Measurements from ENCODE around the gene SUN1. TPM values are rescaled to one million over a fixed set of nuclear protein-coding genes. Genes with fewer than 3 reads are reported as not detected.
A peak's percentile ranks its signal among the peaks of the same experiment; 100 is the strongest.
"Not testable (repeated sequence)": the region's sequence is repeated elsewhere in the genome, so short reads cannot be mapped to it uniquely, and the experiment has no call there.

Gene SUN1
- total RNA-seq, 1 donor from 2014 or later: 176 TPM

DNA sequence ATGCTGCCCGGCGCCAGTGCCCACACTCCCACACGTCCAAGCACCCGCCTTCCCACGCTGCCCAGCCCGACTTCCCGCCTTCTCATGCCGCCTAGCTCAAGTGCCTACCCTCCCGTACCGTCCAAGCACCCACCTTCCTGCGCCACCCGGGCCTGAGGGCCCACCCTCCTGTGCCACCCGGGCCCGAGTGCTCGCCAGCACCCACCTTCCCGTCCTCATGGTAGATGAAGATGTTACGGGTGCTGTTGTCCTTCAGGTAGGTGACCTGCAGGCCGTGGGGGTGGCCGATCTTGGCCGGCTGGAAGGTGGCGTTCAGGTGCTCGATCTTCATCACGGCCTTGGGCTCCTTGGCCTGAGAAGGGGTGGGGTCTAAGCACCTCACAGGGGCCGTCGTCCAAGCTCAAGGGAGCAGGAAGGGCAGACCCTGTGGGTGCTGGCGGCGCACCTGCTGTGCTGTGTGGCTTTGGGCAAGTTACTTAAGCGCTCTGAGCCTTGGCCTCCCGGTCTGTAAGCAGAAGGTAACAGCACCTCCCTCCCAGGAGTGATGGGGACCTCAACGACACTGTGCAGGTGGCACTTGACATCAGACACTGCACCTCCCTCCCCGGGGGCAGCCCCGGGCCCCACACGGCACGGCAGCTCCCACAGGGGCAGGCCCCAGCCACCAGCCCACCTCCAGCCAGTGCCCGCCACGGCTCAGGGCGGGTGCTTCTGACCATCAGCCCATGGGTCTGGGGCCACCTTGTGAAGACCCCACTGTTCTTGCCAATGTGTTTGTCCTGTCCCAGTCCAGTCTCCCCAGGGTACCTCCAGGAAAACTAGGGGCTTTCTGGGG is 71.9 kb downstream of the SUN1 start:
- ATAC-seq (no peak), DNase-seq (ENCODE audit: missing footprints) (no peak)
- intact Hi-C loops (cut with DNase I): loop anchor here (10.0 kb wide), 1 partner anchor 51 kb away; the partner anchor contains the start of gene ADAP1

DNA sequence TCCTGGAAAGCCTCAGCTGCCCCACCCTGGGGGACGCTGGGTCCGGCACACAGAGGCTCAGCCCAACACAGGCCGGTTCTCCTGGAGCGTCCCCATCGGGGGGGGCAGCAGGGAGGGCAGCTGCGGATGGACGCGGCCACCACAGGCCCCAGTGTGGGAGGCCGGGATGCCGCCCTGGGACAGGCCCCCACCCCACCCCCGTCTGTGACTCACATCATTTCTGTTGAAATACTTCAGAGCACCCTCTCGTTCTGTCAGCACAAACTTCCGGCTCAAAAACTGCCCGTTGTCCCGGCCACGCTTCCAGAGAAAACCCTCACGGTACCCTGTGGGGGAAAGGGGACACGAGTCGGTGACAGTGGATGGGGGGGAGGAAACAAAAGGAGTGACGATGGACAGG is 72.6 kb downstream of the SUN1 start:
- intact Hi-C loops (cut with DNase I): loop anchor here (10.0 kb wide), 1 partner anchor 50 kb away; the partner anchor contains the start of gene ADAP1
- no peak for DNase-seq (ENCODE audit: missing footprints)
- ATAC-seq: no peak

DNA sequence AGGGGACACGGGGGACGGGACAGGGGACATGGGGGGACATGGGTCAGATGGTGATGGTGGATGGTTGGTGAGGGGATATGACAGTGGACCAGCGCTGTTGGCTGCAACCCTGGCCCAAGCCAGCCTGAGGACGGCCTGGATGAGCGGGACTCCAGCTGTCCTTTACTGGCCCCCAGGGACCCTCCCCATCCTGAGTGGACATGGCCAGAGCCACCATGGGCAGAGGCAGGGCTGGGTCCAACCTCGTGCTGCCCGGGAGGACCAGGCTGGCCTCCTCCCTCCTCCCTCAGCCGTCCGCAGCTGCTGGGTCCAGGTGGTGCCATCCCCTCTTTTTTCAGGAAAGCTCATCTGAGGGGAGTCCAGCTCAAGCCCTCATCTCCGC is 74.5 kb downstream of the SUN1 start:
- no peak for DNase-seq (ENCODE audit: missing footprints)
- intact Hi-C loops (cut with DNase I): loop anchor here (10.0 kb wide), 1 partner anchor 48 kb away; the partner anchor contains the start of gene ADAP1
- ATAC-seq: no peak

DNA sequence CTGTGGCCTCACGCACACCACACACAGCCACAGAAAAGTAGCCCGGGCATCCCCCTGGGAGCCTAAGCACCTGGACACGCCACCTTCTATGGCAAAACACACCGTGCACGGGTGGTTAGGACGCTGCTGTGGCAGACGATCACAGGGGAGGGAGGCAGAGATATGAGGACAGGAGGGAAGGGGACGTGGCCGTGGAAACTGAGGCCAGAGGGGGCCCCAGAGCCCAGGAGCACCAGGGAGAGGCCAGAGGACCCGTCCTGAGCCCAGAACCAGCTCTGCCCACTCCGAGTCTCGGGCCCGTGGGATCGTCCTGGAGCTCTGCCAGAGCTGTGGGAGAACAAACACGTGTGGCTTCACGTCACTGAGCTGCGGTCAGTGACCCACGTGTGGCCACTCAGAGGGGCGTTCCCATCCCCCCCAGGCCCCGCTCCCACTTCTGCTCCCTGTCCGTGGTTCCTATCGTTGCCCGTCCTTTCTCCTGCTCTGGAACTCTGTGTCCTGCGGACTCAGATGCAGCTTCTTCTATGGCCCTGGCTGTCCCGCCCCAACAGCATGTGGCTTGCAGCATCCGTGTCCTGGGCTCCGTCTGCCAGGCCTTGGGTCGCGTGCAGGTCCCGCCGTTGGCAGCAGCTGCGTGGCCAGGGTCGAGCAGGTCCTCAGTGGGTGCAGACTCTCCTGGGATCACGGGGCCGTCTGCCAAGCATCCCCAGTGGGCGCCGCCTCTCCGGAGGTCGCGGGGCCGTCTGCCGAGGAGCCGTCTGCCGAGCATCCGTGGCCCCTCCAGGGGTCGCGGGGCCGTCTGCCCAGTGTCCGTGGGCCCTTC is 75.1 kb downstream of the SUN1 start:
- no peak for ATAC-seq
- no peak for DNase-seq (ENCODE audit: missing footprints)
- intact Hi-C loops (cut with DNase I): loop anchor here (10.0 kb wide), 1 partner anchor 47 kb away; the partner anchor contains the start of gene ADAP1

GRCh38 chr7:908159-908581 is 75.9 kb downstream of the SUN1 start:
- intact Hi-C loops (cut with DNase I): loop anchor here (10.0 kb wide), 1 partner anchor 47 kb away; the partner anchor contains the start of gene ADAP1
- DNase-seq (ENCODE audit: missing footprints): no peak
- no peak for ATAC-seq

- not testable (repeated sequence) for DNase-seq (ENCODE audit: missing footprints)
- ATAC-seq: peak; percentile 76
- intact Hi-C loops (cut with DNase I): loop anchor here (10.0 kb wide), 1 partner anchor 46 kb away; the partner anchor contains the start of gene ADAP1
Measured at GRCh38 chr7:908591-909357, 76.5 kb downstream of the SUN1 start.

DNA sequence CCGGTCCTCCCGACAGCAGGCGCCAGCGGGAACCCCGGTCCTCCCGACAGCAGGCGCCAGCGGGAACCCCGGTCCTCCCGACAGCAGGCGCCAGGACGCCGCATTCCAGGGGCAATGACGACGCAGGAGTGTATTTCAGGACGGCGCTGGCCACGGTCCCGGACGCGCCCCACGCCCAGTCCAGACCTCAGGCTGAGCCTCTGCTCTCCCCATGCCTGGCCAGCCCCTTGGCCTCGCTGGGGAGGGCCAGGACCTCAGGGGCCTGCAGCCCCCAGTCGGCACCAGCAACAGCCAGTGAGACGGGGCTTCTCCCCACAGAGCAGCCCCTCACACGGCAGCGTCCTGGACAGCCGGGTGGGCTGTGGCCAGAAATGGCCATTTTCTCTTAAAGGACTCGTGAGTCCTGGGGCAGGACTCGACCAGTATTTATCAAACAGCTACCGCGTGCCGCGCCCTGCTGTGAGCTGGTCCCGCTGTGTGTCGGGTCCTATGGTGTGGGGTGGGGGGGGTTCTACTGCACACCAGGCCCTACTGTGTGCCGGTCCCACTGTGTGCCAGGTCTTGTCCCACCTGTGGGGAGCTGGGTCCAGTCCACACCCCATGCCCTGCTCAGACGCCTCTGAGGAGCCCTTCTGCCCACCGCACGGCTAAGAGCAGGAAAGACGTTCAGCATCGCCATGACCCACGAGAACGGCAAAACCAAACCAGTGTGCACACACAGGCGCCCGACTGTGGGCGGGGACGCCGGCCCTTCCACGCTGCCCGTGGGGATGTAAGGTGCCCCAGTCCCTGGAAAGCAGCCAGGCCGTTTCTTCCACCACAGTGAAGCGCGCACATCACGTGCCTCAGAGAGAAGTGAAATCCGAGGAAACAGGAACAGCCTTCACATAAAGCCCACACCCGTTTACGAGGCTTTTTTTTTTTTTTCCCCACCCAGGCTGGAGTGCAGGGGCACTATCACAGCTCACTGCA is 77.4 kb downstream of the SUN1 start:
- DNase-seq (ENCODE audit: missing footprints) (peak; percentile 91), ATAC-seq (peak; percentile 47)
- intact Hi-C loops (cut with DNase I): loop anchor here (10.0 kb wide), 1 partner anchor 45 kb away; the partner anchor contains the start of gene ADAP1

DNA sequence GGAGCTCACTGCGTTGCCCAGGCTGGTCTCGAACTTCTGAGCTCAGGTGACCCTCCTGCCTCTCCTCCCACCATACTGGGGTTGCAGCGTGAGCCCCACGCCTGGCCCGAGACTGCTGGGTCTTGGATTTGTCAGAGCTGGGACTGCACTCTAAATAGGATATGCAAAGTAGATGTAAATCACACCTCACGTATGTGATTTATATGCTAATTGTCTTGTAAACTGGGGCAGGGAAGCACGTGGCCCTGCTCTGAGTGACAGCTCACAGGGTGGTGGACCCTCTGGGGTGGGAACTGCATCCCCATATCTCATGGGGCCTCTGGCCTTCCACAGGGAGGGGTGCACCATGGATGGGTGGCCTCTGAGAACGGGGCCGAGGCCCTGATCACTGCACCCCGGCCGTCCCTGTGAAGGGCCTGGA is 78.2 kb downstream of the SUN1 start:
- ATAC-seq: no peak
- intact Hi-C loops (cut with DNase I): no loop called here

DNA sequence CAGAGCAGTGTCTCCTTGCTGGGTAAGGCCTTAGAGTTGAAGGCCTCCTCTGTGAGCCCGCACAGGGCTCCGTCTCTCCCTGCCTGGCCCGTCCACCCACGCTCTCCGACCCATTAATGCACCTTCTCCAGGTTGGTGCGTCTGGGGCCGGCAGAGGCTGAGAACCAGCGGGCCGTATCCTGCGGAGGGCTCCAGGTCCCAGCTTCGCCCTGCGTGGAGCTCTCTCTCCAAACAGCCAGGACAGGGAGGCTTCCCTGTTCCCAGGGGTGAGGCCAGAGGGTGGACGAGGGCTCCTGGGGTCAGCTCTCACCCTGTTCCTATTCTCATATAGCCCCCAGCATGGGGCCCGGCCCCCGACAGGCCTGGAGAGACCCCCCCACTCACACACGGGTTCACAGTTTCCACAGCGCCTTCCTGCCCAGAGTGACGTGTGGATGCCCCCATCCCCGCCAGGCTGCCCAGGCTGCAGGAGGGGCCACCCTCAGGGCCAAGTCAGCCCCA is 78.7 kb downstream of the SUN1 start:
- no peak for DNase-seq (ENCODE audit: missing footprints)
- ATAC-seq: peak; percentile 11
- intact Hi-C loops (cut with DNase I): no loop called here

More for the DNA sequence above, 78.2 kb downstream of the SUN1 start:
- no peak for DNase-seq (ENCODE audit: missing footprints)

GRCh38 chr7:911791-912480 is 79.7 kb downstream of the SUN1 start:
- DNase-seq (ENCODE audit: missing footprints) (no peak), ATAC-seq (no peak)
- intact Hi-C loops (cut with DNase I): no loop called here

DNA sequence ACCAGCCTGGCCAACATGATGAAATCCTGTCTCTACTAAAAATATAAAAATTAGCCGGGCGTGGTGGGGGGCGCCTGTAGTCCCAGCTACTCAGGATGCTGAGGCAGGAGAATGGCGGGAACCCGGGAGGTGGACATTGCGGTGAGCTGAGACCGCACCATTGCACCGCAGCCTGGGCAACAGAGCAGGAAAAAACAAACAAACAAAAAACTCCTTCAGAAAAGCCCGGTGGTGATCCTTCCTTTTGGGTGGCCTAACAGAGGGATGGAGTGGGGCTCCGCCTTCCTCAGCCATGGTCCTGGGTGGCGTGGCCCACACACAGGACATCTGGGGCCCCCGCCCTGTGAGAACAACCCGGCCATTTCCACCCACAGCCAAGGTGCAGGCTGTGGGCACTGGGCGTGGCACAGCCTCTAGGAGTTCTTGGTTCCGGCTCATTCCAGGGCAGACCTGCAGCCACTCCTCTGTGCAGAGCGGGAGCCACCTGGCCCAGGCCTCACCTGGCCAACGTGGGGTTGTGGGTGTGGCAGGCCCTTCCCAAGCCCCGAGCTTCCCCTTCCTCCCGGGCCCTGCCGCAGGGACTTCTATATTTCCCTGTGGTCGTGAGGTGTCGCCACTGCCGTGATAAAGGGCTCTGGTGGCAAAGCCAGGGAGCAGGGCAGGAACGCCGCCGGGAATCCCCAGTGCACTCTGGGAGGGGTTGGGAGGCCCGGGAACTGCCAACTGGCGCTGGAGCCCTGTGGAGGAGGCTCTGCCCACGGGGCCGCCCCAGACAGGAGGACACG is 81.7 kb downstream of the SUN1 start:
- peak; percentile 50 for DNase-seq (ENCODE audit: missing footprints)

GRCh38 chr7:914521-915194 is 82.4 kb downstream of the SUN1 start:
- DNase-seq (ENCODE audit: missing footprints): peak; percentile 37
- intact Hi-C loops (cut with DNase I): no loop called here
- ATAC-seq: no peak

More for the DNA sequence above, 81.7 kb downstream of the SUN1 start:
- intact Hi-C loops (cut with DNase I): no loop called here
- no peak for ATAC-seq

DNA sequence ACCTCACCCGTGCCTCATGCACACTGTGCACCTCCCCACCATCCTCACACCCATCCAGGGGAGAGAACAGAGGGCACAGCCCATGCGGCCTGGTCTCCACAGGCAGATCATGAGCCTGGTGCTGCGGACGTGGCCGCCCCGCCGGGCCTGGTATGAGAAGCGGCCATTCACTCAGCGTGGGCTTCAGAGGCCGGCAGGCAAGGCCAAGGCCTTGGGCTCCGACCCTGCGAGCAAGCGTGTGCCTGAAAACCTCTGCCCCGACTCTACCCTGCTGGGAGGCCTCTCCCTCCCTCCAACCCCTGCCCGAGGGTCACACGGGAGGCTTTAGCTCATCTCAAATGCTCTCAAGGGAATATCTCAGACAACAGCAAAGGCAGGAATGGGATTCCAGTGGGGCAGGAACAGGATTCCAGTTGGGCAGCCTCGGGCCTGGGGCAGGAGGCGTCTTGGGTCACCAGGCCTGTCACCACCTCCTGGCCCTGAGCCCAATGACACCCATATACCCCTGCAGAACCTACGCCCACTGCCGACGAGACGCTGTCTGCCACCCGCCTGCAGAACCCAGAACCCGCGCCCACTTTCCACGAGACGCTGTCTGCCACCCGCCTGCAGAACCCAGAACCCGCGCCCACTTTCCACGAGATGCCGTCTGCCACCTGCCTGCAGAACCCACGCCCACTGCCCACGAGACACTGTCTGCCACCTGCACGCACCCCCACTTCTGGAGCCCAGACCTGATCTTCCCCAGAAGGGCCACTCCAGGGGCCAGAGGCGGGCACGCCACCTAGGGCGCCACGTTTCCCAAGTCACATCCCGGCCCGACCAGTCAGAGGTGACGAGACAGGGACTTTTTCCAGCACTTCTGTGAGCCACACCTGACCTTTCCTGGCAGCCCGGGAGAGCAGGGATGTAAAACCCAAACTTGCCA is 83.3 kb downstream of the SUN1 start:
- ATAC-seq (no peak), DNase-seq (ENCODE audit: missing footprints) (peak; percentile 57)
- intact Hi-C loops (cut with DNase I): no loop called here

DNA sequence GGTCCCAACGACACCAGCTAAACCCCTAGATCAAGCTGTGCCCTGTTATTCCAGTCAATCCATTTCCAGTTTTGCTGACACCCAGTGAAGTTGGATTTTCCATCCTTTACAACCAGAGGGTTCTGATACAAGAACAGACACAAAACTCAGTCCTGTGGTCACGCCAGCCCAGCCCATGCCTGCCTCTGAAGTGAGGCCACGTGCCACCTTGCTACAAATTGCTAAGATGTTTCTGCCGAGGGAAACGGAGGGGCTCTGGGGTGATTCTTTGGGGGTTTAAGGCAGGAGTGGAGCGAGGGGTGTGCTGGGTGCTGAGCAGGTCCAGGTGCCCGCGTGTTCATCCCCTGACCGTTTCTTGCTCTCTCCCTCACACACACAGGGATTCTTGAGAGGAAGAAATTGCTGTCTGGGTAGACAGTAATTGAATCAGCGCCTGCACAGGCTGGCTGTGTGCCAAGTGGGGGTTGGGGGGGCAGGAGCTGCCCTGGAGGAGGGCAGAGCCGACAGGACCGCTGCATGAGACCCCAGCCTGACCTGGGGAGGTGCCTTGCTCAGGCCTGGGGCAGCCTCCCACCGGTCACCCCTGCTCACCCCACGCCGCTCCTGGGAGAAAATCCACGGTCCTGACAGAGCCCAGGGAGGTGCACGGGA is 84.1 kb downstream of the SUN1 start:
- peak; percentile 44 for DNase-seq (ENCODE audit: missing footprints)
- ATAC-seq: no peak
- intact Hi-C loops (cut with DNase I): no loop called here

Data from Right ventricle myocardium inferior (tissue), 1 donor.